ENCODE results near the gene ABO. TPM values are rescaled to one million over a fixed set of nuclear protein-coding genes. Genes with fewer than 3 reads are reported as not detected.

ABO gene
- total and polyA plus RNA-seq, 9 of the 15 experiments (the other 6 are each of a cell fraction or from before 2014, with no cell fraction given), result 5.0 to 21.9 (median 11.9) TPM

GRCh38 chr9:133260334-133261102 lies 14.5 kb downstream of the ABO start:
- peaks cover 14 to 57% of the 10 kb centered on the region in 2 experiments for H3K4me1 ChIP-seq (replicated peaks in 1 of 2; ENCODE audit: control insufficient read depth in 2 of 2, insufficient read depth in 2 of 2, low read length in 2 of 2)
- in situ Hi-C loops (cut with MboI) (no loop called here), intact Hi-C loops (cut with micrococcal nuclease) (no loop called here)
- 0 out of 4 replicates have a peak overlapping the region, but pooled peaks of 1 of the 2 experiments have one; percentile 56 for H3K9ac ChIP-seq (ENCODE audit: insufficient read depth in 1 of 2, low read depth in 2 of 2, low read length in 2 of 2)
- TF ChIP-seq ZNF778 (CRISPR knock-in tag; IDR thresholded peaks at IDR 0.05), result no peak
- no peak for TF ChIP-seq HDAC3 (IDR thresholded peaks at IDR 0.05; ENCODE audit: borderline replicate concordance, partially characterized antibody)
- no peak for TF ChIP-seq SRSF7 (optimal IDR thresholded peaks at IDR 0.05; ENCODE audit: low read depth, low read length)
- TF ChIP-seq ZNF253 (CRISPR knock-in tag; conservative IDR thresholded peaks at IDR 0.05), result no peak
- TF ChIP-seq NCOA4 (IDR thresholded peaks at IDR 0.05; ENCODE audit: partially characterized antibody), result no peak
- peak; percentile 15; the same call in 1 of the 2 replicates for TF ChIP-seq ZFX (CRISPR knock-in tag; IDR thresholded peaks at IDR 0.05)
- no peak for TF ChIP-seq CAMTA2 (CRISPR knock-in tag; conservative IDR thresholded peaks at IDR 0.05)
- H3K36me3 ChIP-seq (ENCODE audit: control insufficient read depth, insufficient read depth, low read length), result peaks cover 53% of the 10 kb centered on the region; the same call in 2 of the 3 replicates
- DNase-seq (ENCODE audit: extremely low read depth in 1 of 4, low spot score in 3 of 4) (no peak), FAIRE-seq (no peak), ATAC-seq (no peak)
- BruUV-seq (replicated peaks), result no TSS peak
- peaks cover 6% of the 10 kb centered on the region for H3K9me3 ChIP-seq (replicated peaks; ENCODE audit: control insufficient read depth, insufficient read depth, low read depth, low read length)
- no peak overlapping the region for H2AFZ ChIP-seq (ENCODE audit: low read depth, low read length)
- 0 out of 2 replicates have a peak, but pooled peaks cover 3% of the 10 kb centered on the region for H4K20me1 ChIP-seq (replicated peaks; ENCODE audit: control insufficient read depth, insufficient read depth, low read length)
- ChIA-PET CTCF (ENCODE audit: low intra/inter-chr PET ratio) (no interaction called here), POLR2A (interaction anchor here (1.1 kb wide), 1 partner anchor 12 kb away, joined by 3 read pairs; no protein-coding TSS in a partner anchor)
- H3K27ac ChIP-seq (ENCODE audit: extremely low read depth, low read depth, low read length), result no peak overlapping the region
- peaks cover 34% of the 10 kb centered on the region; the same call in 2 of the 3 replicates for H3K79me2 ChIP-seq (ENCODE audit: control insufficient read depth, insufficient read depth, low read length)
- no peak overlapping the region for H3K4me3 ChIP-seq
- no peaks in the 10 kb centered on the region for H3K9me1 ChIP-seq (ENCODE audit: control insufficient read depth, insufficient read depth, low read length)
- 85% methylated on average over 9 of the region's 9 CpGs for WGBS (ENCODE audit: insufficient coverage, low coverage, missing lambda C conversion rate)
- H3K4me2 ChIP-seq (ENCODE audit: insufficient read depth, low read length), result no peak overlapping the region
- H3K27me3 ChIP-seq (ENCODE audit: control insufficient read depth in 2 of 2, insufficient read depth in 2 of 2, low read length in 2 of 2), result no peaks in the 10 kb centered on the region; a peak in 1 of 5 replicates

All from K562 (cell line).